GM21390 (cell line): Measurements from ENCODE around the gene MCF2L.
"Not testable (repeated sequence)": the region's sequence is repeated elsewhere in the genome, so short reads cannot be mapped to it uniquely, and the experiment has no call there.

Source experiments
- ATAC-seq: cut with Tn5 transposase; IDR thresholded peaks from one replicate; pipeline ENCODE4 v1.9.1; 2021; ENCODE audit not compliant: unreplicated experiment

The MCF2L gene

DNA sequence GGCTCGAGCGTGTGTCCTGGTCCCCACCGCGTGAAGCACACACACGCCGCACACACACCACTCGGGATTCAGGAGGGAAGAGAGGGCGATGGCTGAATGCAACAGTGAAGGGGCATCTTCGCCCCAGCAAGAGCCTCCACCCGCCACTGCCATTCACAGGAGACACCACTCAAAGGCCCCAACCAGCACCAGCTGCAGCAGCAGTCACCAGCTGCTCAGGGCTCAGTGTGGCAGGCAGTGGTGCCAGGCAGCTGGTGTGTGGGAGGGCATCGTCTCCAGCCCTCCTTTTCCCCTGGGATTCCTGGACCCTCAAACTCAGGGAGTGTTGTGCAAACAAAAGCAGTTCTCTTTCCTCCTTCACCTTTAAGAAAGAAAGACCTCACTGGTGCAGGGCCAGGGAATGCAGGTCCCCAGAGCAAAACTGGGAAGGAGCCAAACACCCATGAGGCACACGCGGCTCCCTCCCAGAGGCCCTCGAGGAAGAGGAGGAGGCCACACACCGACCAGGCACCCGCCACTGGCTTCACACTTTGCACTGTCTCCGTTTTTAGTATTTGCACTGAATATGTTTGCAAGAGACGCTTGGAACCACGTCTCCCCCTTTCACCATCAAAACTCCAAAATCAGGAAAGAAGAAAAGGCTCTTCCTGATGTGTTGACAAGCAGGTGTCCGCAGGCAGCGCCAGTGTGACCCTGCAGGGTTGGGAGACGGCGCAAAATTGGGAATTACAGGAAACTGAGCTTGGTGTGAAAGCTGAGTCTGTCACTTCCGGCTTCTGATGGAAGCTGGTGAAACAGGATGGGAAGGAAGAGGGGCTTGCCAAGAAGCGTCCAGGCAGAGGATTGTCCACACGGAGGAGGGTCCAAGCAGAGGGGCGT lies 110.1 kb downstream of the MCF2L start:
- no peak for ATAC-seq

DNA sequence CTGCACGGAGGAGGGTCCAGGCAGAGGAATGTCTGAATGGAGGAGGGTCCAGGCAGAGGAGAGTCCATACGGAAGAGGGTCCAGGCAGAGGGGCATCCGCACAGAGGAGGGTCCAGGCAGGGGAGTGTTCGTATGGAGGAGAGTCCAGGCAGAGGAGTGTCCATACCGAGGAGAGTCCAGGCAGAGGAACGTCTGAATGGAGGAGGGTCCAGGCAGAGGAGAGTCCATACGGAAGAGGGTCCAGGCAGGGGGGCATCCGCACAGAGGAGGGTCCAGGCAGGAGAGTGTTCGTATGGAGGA lies 110.7 kb downstream of the MCF2L start:
- ATAC-seq: not testable (repeated sequence)

DNA sequence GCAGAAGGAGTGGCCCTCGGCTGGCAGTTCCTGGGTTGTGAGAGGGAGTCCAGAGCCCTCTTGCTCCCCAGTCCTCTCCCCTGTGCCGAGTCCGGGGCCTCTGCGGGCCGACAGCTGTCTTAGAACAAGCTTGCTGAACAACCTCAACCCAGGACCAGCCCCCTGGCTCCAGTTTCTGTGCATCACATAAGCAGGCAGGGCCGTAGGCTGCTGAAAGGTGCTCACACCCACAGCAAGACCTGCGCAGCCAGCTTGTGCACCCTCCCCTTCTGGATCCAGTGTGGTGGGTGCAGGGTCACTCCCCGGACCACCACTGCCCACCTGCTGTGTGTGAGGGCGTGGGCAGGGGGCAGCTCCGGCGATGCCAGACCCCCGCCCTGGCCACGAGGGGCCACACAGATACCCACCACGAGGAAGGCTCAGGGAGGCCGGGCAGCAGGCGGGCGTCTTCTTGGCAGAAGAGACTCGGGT lies 111.4 kb downstream of the MCF2L start:
- ATAC-seq: no peak

- ATAC-seq: no peak
These were observed 112.0 kb downstream of the MCF2L start for GRCh38 chr13:113080901-113081521.

DNA sequence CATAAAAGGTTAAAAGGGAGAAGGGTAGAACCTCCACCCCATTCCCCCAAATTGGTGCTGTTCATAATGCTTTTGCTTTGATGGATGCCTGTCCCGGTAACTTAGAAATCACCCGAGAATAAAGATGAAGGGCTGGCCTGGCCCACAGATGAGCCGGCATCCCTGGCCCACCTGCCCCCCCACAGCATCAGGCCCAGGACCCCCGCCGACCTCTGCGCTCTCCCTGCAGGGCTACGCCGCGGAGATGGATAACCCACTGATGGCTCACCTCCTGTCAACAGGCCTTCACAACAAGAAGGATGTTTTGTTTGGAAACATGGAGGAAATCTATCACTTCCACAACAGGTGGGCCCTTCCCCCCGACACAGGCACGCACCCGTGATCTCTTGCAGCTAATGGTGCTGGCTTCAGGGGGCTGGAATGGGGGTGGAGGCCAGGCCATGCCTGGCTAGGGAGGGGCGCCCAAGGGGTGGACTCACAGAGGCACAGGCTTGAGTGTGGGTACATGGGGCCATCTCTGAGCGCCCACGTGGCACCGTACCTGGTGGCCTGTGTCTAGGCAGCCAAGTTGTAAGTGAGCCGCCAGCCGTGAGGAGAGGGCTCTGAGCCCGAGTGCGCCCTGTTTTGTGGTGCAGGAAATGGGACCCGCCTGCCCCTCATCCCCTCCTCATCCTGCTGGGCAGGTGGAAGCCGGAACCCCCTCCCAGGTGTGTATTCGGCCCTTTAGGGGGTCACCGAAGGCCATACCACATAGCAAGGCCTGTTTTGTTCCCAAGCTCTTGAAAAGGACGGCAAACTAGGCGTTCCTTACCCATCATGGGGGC lies 113.4 kb downstream of the MCF2L start:
- ATAC-seq: no peak

- ATAC-seq: no peak
These were observed 114.0 kb downstream of the MCF2L start for GRCh38 chr13:113083022-113083373.

GRCh38 chr13:113083402-113084061 lies 114.5 kb downstream of the MCF2L start:
- no peak for ATAC-seq

GRCh38 chr13:113084094-113084942 lies 115.3 kb downstream of the MCF2L start:
- no peak for ATAC-seq

DNA sequence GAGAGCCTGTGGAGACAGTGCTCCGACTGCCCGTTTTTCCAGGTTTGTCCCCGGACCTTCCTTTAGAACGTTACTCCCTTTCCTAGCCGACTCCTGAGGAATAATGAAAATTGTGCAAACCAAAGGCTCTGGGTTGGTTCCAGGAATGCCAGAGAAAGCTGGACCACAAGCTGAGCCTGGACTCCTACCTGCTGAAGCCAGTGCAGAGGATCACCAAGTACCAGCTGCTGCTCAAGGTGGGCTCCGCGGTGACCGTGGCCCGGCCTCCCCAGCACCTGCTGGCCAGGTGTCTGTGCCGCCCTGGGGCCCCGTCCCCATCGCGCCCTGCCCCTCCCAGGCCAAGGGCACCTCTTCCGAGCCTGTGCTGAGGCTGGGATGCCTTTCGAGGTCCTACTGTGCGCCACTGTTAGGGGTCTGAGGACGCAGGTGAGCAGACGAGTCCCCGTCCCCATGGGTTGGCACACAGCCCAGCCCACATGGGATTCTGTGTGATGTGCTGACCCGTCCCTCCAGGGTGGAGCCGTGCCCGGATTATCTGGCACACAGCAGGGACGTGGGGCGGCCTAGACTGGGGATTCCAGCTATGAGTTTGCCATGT lies 116.0 kb downstream of the MCF2L start:
- ATAC-seq: no peak

- ATAC-seq: no peak
These were observed 117.2 kb downstream of the MCF2L start for GRCh38 chr13:113086031-113086750.

- ATAC-seq: no peak
These were observed 118.2 kb downstream of the MCF2L start for GRCh38 chr13:113086991-113087922.

DNA sequence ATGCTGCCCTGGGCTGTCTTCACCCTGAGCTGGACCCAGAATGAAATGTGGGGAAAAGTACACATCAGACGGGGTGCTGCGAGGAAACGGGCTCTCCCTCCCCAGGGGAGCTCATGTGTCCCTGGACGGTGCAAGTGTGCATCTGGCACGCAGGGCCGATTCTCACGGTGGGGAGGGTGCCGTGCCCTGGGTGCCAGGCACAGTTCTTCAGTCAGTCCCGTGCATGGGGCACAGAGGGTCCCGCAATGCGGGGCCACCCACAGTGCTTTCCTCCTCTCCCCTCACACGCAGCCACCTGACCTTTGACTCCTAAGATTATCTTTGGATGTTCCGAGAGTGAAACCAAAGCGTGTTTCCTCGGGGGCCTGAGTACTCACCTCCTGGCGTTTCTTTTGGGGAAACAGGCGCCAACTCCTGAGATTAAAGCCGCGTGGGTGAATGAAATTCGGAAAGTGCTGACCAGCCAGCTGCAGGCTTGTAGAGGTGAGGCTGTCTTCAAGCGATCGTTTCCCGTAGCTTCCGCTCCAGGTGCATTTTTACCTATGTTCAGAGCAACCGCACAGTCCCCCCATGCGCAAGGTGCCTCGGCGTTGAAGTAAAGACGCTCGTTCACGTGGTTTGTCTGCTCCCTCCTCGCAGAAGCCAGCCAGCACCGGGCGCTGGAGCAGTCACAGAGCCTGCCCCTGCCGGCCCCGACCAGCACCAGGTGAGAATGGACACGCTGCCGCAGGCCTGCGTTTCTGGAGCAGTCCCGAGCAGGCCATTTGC lies 119.1 kb downstream of the MCF2L start:
- ATAC-seq: no peak

DNA sequence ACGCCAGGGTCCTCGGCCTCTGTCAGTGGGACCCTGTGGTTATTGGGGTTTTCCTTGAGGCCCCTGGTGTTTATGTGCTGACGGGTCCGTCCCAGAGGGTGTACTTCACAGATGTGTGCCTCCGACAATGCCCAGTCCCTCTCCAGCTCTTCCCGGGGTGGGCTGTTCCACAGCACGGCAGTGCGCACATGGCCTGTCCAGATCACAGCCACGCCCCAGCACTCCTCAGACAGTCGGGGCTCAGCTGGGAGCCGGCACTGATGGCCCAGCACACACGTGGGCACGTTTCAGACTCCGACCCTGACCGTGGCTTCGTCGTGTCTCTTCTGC lies 119.6 kb downstream of the MCF2L start:
- no peak for ATAC-seq

DNA sequence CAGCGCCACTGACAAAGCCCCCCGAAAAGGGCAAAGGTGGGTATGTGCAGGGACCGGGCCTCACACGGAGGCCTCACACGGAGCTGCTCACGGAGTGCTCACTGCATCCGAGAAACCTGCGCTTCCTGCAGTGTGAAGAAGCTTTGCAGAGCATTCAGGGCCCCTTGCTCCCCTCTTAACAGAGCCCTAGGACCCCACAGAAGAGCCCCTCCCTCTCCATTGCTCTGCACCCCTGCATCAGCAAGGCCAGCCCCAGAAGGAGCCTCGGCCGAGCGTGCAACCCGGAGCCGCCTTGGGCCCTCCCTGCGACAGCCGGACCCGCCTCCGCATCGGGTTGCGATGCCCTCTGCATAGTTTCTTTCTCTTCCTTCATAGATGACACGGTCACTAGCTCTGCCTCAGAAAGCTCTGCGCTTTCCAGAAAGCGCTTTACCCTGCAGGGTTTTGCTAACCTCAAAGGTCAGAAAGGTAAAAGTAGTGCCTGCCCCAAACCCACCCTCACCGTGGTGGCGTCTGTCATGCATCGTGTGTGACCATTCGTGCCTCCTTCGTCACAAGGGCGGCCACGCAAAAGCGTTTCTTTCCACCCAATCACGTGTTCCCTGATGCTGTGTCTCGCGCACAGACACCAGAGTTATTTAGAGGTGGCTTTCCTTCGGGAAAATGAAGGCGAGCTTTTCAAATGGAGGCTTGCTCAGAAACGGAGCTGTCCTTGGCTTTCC lies 120.8 kb downstream of the MCF2L start:
- no peak for ATAC-seq

- ATAC-seq: no peak
These were observed 121.4 kb downstream of the MCF2L start for GRCh38 chr13:113090415-113090770.

GRCh38 chr13:113090806-113091205 lies 121.8 kb downstream of the MCF2L start:
- no peak for ATAC-seq

DNA sequence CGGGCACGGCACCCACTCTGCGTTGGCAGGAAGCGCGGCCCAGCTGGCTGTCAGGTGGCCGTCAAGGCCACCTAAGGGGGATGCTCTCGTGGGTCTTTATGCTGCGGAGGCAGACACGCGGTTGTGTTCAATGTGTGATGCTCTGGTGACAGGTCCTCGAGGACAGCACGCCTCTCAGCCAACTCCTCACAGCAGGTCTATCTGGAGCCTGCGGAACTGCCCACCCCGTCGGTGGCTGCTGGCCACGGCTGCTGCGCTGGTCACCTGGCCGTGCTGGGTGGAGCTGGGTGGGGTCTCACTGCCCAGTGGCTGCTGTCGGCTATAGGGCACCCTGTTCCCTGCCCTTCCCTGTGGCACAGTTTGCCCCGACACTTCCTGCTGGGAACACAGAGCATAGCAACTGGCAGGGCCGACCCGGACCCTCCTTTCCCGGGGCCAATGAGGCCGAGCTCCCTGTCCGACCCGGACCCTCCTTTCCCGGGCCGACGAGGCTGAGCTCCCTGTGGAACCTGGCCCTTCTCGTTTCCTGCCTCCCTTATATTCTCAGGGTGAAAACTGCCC lies 122.3 kb downstream of the MCF2L start:
- no peak for ATAC-seq
